K562 (cell line): ENCODE data around the gene LAPTM5. TPM values are rescaled to one million over a fixed set of nuclear protein-coding genes. Genes with fewer than 3 reads are reported as not detected.

Experiments used
- ASH1L ChIP-seq: fragments of 450-650 bp; IDR thresholded peaks from 2 replicates; pipeline ENCODE4 v1.6.1; 2018; ENCODE audit warnings: borderline replicate concordance, mild to moderate bottlenecking, low read depth; ENCODE audit not compliant: partially characterized antibody
- CREBBP ChIP-seq: IDR thresholded peaks from one replicate; pipeline ENCODE4 v1.6.1; 2012; ENCODE audit warnings: low read depth, mild to moderate bottlenecking, control low read depth, inconsistent platforms, low read length
- GABPB1 ChIP-seq: sonication (generic); formaldehyde crosslinking; IDR thresholded peaks from 2 replicates; pipeline ENCODE4 v1.8.0; 2022; ENCODE audit warnings: mild to moderate bottlenecking, missing genetic modification reagents
- GATAD2A ChIP-seq: fragments of 450-650 bp; IDR thresholded peaks from 2 replicates; pipeline ENCODE4 v1.6.1; 2017
- HDAC1 ChIP-seq, 2 experiments: fragments of 450-650 bp; IDR thresholded peaks; 2 replicates each; pipeline ENCODE4 v1.6.1; 2016 to 2017; ENCODE audit warnings: inconsistent platforms in 1 of 2, mild to moderate bottlenecking in 1 of 2, moderate library complexity in 1 of 2
- HMG20A ChIP-seq: fragments of 450-650 bp; formaldehyde crosslinking; conservative IDR thresholded peaks from 2 replicates; pipeline ENCODE4 v1.4.0; 2020; ENCODE audit warnings: mild to moderate bottlenecking, mixed read lengths
- HMG20B ChIP-seq: fragments of 250-450 bp; sonication (Bioruptor Pico); IDR thresholded peaks from 2 replicates; pipeline ENCODE4 v1.5.0; 2021; ENCODE audit warnings: mild to moderate bottlenecking
- HOXB6 ChIP-seq: fragments of 250-450 bp; sonication (Bioruptor Pico); IDR thresholded peaks from 2 replicates; pipeline ENCODE4 v1.5.1; 2022; ENCODE audit warnings: mild to moderate bottlenecking, borderline replicate concordance
- NCOA6 ChIP-seq: fragments of 450-650 bp; IDR thresholded peaks from 2 replicates; pipeline ENCODE4 v1.6.1; 2017; ENCODE audit warnings: mild to moderate bottlenecking
- RAD21 ChIP-seq, 2 experiments: fragments of 250-450 bp in 1 of 2; fragments of 450-650 bp in 1 of 2; sonication (Bioruptor Pico) in 1 of 2; formaldehyde crosslinking in 1 of 2; IDR thresholded peaks in 1 of 2; conservative IDR thresholded peaks in 1 of 2; 2 replicates each; pipeline versions ENCODE4 v1.4.0 to v1.8.0; 2020 to 2022; ENCODE audit warnings: mild to moderate bottlenecking in 2 of 2, moderate library complexity in 1 of 2
- TGIF2 ChIP-seq: sonication (generic); formaldehyde crosslinking; IDR thresholded peaks from 2 replicates; pipeline ENCODE4 v1.8.1; 2022; ENCODE audit warnings: mild to moderate bottlenecking, missing genetic modification reagents, moderate library complexity
- XRCC5 ChIP-seq: fragments of 200-400 bp; formaldehyde crosslinking; IDR thresholded peaks from 2 replicates; pipeline ENCODE4 v1.6.1; 2017; ENCODE audit warnings: low read depth, mild to moderate bottlenecking, low read length
- ZBTB8A ChIP-seq: fragments of 450-650 bp; IDR thresholded peaks from 2 replicates; pipeline ENCODE4 v1.6.1; 2018; ENCODE audit warnings: mild to moderate bottlenecking, moderate library complexity; ENCODE audit not compliant: partially characterized antibody
- polyA plus RNA-seq, 8 experiments: library from polyadenylated mRNA; depleted of rRNA in 4 of 8; stranded (reverse) in 5 of 8; unstranded in 3 of 8; fragments of >200 nt; fragmentation: Nextera tagmentation in 2 of 8; fragmentation: Illumina TruSeq in 1 of 8; extraction: Ambion mirVana in 2 of 8; extraction: Trizol in 1 of 8; gene quantifications; 2 replicates each; pipeline versions ENCODE4 v1.2.1 to v1.2.3, GENCODE V29; 2011 to 2014; ENCODE audit warnings: inconsistent platforms in 1 of 8, missing spikeins in 1 of 8
- total RNA-seq, 7 experiments: library from RNA; depleted of rRNA in 6 of 7; stranded (reverse); fragments of >200 nt in 6 of 7; fragmentation: Illumina TruSeq in 2 of 7; extraction: Trizol in 2 of 7; gene quantifications; 2 replicates each; pipeline versions ENCODE4 v1.2.1 to v1.2.3, GENCODE V29; 2011 to 2021; ENCODE audit warnings: low replicate concordance in 1 of 7
- TF ChIP-seq, protein P1 (sequence below): fragments of 250-450 bp; sonication (Bioruptor Pico); IDR thresholded peaks from 2 replicates; pipeline ENCODE4 v1.8.0; 2022; ENCODE audit warnings: inconsistent platforms
- TF ChIP-seq, protein P2 (sequence below): fragments of 450-650 bp; conservative IDR thresholded peaks from 2 replicates; pipeline ENCODE4 v1.6.1; 2016; ENCODE audit warnings: missing genetic modification characterization, low read depth, mild to moderate bottlenecking, control low read depth, missing compliant biosample characterization
- TF ChIP-seq, protein P3 (sequence below): sonication (generic); formaldehyde crosslinking; IDR thresholded peaks from 2 replicates; pipeline ENCODE4 v1.8.1; 2023; ENCODE audit warnings: mild to moderate bottlenecking, missing genetic modification reagents
- TF ChIP-seq, protein P4 (sequence below): sonication (generic); formaldehyde crosslinking; IDR thresholded peaks from 2 replicates; pipeline ENCODE4 v1.5.0; 2020; ENCODE audit warnings: missing genetic modification reagents
- TF ChIP-seq, protein P5 (sequence below): fragments of 450-650 bp; IDR thresholded peaks from 2 replicates; pipeline ENCODE4 v1.7.1; 2018; ENCODE audit warnings: mild to moderate bottlenecking, low read depth; ENCODE audit not compliant: partially characterized antibody

Gene LAPTM5
- total and polyA plus RNA-seq, 9 of the 15 experiments (the other 6 are each of a cell fraction or from before 2014, with no cell fraction given) = 2.4 to 47.3 (median 20.3) TPM

DNA sequence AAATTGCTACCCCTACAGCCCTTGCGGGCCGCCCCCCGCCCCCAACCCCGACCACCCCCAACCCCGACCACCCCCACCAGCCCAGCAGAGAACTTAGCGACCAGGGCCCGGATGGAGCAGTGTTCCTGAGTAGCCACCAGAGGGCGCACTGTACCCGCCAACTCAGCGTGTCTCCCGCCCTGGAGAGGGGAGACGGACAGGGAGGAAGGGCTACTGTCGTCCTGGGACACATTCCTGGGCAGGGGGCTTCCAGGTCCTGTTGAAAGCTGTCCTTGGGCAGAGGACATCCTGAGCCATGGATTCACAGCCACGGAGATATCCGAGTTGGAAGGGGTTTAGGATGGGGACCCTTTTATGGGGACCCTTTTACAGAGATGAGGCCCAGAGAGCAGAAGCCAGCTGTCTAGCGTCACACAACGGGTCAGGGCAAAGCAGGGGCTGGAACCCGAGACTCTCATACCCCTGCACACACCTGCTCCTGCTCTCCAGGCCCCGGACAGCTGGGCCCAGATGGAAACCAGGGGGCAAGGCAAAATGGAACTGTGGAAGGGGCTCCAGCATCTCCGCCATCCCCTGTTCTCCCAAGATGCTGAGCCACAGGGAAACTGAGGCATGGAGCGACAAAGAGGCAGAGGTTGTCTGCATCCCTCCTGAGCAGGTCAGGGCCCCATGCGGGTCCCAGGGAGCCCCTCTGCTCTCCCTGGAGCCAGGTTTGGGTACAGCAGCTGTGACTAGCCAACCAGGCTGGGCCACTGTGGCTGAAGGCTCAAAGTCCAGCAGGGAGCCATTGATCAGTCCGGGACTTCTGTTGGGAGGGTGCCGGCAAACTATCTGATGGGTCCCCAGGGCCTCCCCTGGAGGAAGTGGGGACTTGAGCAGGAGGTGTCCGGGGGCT lies 25.0 kb upstream of the LAPTM5 start (continued):
- TF ChIP-seq, protein P1, sequence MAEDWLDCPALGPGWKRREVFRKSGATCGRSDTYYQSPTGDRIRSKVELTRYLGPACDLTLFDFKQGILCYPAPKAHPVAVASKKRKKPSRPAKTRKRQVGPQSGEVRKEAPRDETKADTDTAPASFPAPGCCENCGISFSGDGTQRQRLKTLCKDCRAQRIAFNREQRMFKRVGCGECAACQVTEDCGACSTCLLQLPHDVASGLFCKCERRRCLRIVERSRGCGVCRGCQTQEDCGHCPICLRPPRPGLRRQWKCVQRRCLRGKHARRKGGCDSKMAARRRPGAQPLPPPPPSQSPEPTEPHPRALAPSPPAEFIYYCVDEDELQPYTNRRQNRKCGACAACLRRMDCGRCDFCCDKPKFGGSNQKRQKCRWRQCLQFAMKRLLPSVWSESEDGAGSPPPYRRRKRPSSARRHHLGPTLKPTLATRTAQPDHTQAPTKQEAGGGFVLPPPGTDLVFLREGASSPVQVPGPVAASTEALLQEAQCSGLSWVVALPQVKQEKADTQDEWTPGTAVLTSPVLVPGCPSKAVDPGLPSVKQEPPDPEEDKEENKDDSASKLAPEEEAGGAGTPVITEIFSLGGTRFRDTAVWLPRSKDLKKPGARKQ (CRISPR knock-in tag) = no peak
- 0 out of 2 replicates have a peak, but pooled peaks have one; percentile 50 for TF ChIP-seq XRCC5
- TF ChIP-seq HMG20B (CRISPR knock-in tag) = no peak
- TF ChIP-seq, protein P2, sequence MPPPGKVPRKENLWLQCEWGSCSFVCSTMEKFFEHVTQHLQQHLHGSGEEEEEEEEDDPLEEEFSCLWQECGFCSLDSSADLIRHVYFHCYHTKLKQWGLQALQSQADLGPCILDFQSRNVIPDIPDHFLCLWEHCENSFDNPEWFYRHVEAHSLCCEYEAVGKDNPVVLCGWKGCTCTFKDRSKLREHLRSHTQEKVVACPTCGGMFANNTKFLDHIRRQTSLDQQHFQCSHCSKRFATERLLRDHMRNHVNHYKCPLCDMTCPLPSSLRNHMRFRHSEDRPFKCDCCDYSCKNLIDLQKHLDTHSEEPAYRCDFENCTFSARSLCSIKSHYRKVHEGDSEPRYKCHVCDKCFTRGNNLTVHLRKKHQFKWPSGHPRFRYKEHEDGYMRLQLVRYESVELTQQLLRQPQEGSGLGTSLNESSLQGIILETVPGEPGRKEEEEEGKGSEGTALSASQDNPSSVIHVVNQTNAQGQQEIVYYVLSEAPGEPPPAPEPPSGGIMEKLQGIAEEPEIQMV (tag) = no peak; the same call in 1 of the 2 replicates
- TF ChIP-seq ZBTB8A = no peak
- TF ChIP-seq, protein P3, sequence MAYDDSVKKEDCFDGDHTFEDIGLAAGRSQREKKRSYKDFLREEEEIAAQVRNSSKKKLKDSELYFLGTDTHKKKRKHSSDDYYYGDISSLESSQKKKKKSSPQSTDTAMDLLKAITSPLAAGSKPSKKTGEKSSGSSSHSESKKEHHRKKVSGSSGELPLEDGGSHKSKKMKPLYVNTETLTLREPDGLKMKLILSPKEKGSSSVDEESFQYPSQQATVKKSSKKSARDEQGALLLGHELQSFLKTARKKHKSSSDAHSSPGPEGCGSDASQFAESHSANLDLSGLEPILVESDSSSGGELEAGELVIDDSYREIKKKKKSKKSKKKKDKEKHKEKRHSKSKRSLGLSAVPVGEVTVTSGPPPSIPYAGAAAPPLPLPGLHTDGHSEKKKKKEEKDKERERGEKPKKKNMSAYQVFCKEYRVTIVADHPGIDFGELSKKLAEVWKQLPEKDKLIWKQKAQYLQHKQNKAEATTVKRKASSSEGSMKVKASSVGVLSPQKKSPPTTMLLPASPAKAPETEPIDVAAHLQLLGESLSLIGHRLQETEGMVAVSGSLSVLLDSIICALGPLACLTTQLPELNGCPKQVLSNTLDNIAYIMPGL = no peak
- TF ChIP-seq CREBBP = no peak
- TF ChIP-seq HDAC1 (IDR thresholded peaks at IDR 0.05) = no peak
- TF ChIP-seq TGIF2 (CRISPR knock-in tag) = no peak
- TF ChIP-seq, protein P4, sequence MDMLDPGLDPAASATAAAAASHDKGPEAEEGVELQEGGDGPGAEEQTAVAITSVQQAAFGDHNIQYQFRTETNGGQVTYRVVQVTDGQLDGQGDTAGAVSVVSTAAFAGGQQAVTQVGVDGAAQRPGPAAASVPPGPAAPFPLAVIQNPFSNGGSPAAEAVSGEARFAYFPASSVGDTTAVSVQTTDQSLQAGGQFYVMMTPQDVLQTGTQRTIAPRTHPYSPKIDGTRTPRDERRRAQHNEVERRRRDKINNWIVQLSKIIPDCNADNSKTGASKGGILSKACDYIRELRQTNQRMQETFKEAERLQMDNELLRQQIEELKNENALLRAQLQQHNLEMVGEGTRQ (CRISPR knock-in tag) = no peak
- TF ChIP-seq HMG20A = no peak
- peak; percentile 81 to 92 for TF ChIP-seq RAD21 (CRISPR knock-in tag; conservative IDR thresholded peaks at IDR 0.05 in 1 of 2, IDR thresholded peaks at IDR 0.05 in 1 of 2)
- TF ChIP-seq GABPB1 (CRISPR knock-in tag) = 0 out of 2 replicates have a peak, but pooled peaks have one; percentile 30
- no peak for TF ChIP-seq HOXB6
- TF ChIP-seq, protein P5, sequence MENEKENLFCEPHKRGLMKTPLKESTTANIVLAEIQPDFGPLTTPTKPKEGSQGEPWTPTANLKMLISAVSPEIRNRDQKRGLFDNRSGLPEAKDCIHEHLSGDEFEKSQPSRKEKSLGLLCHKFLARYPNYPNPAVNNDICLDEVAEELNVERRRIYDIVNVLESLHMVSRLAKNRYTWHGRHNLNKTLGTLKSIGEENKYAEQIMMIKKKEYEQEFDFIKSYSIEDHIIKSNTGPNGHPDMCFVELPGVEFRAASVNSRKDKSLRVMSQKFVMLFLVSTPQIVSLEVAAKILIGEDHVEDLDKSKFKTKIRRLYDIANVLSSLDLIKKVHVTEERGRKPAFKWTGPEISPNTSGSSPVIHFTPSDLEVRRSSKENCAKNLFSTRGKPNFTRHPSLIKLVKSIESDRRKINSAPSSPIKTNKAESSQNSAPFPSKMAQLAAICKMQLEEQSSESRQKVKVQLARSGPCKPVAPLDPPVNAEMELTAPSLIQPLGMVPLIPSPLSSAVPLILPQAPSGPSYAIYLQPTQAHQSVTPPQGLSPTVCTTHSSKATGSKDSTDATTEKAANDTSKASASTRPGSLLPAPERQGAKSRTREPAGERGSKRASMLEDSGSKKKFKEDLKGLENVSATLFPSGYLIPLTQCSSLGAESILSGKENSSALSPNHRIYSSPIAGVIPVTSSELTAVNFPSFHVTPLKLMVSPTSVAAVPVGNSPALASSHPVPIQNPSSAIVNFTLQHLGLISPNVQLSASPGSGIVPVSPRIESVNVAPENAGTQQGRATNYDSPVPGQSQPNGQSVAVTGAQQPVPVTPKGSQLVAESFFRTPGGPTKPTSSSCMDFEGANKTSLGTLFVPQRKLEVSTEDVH = no peak
- no peak for TF ChIP-seq ASH1L
- no peak for TF ChIP-seq NCOA6
- TF ChIP-seq GATAD2A = peak; percentile 47; the same call in 1 of the 2 replicates
